ENCODE measurements around the gene MARCHF7. TPM values are rescaled to one million over a fixed set of nuclear protein-coding genes. Genes with fewer than 3 reads are reported as not detected.

Gene MARCHF7
- total and polyA plus RNA-seq, 4 donors, result 30.3 to 88.1 (median 64.4) TPM

GRCh38 chr2:159695795-159696448 lies 16.4 kb upstream of the MARCHF7 start:
- H3K27me3 ChIP-seq (ENCODE audit: control insufficient read depth in 1 of 2, insufficient read depth in 2 of 2, low read length in 1 of 2), result no peaks in the 10 kb centered on the region
- DNase-seq (no peak), ATAC-seq (ENCODE audit: low FRiP score) (no peak)
- H3K27ac ChIP-seq (ENCODE audit: low read depth in 1 of 2, low read length in 2 of 2), result no peak overlapping the region
- intact Hi-C loops (cut with DNase I), result no loop called here
- no peak overlapping the region for H3K4me3 ChIP-seq (ENCODE audit: low read length in 2 of 2)
- no peaks in the 10 kb centered on the region for H3K4me1 ChIP-seq (ENCODE audit: control insufficient read depth in 1 of 2, insufficient read depth in 2 of 2, low read length in 2 of 2)
- WGBS, 2 donors, result 95 to 97% methylated on average over 4 of the region's 4 CpGs
- H3K9me3 ChIP-seq (ENCODE audit: control insufficient read depth, low read length), result no peaks in the 10 kb centered on the region
- peaks cover 0 to 1% of the 10 kb centered on the region in 2 donors for H3K36me3 ChIP-seq (ENCODE audit: control insufficient read depth in 1 of 2, insufficient read depth in 2 of 2, low read length in 1 of 2)

- ATAC-seq (ENCODE audit: low FRiP score), result no peak
- H3K27ac ChIP-seq (ENCODE audit: low read depth in 1 of 2, low read length in 2 of 2), result no peak overlapping the region
These were observed 8.8 kb upstream of the MARCHF7 start for GRCh38 chr2:159703491-159703890.

GRCh38 chr2:159706385-159706980 lies 5.8 kb upstream of the MARCHF7 start:
- ATAC-seq (ENCODE audit: low FRiP score) (no peak), DNase-seq (no peak)
- H3K27me3 ChIP-seq (ENCODE audit: control insufficient read depth in 1 of 2, insufficient read depth in 2 of 2, low read length in 1 of 2), result no peaks in the 10 kb centered on the region
- no peaks in the 10 kb centered on the region for H3K9me3 ChIP-seq (ENCODE audit: control insufficient read depth, low read length)
- intact Hi-C loops (cut with DNase I), result no loop called here
- 71 to 73% methylated on average over 10 of the region's 10 CpGs for WGBS, 2 donors
- no peak overlapping the region for H3K4me3 ChIP-seq (ENCODE audit: low read length in 2 of 2)
- no peak overlapping the region for H3K27ac ChIP-seq (ENCODE audit: low read depth in 1 of 2, low read length in 2 of 2)
- no peaks in the 10 kb centered on the region for H3K36me3 ChIP-seq (ENCODE audit: control insufficient read depth in 1 of 2, insufficient read depth in 2 of 2, low read length in 1 of 2)
- H3K4me1 ChIP-seq (ENCODE audit: control insufficient read depth in 1 of 2, insufficient read depth in 2 of 2, low read length in 2 of 2), result no peaks in the 10 kb centered on the region

More at GRCh38 chr2:159703491-159703890, 8.8 kb upstream of the MARCHF7 start:
- no peak overlapping the region for H3K4me3 ChIP-seq (ENCODE audit: low read length in 2 of 2)
- H3K27me3 ChIP-seq (ENCODE audit: control insufficient read depth in 1 of 2, insufficient read depth in 2 of 2, low read length in 1 of 2), result no peaks in the 10 kb centered on the region
- no peak for DNase-seq
- H3K9me3 ChIP-seq (ENCODE audit: control insufficient read depth, low read length), result no peaks in the 10 kb centered on the region
- H3K36me3 ChIP-seq (ENCODE audit: control insufficient read depth in 1 of 2, insufficient read depth in 2 of 2, low read length in 1 of 2), result no peaks in the 10 kb centered on the region
- WGBS, 2 donors, result 98% methylated on average over 5 of the region's 5 CpGs
- no peaks in the 10 kb centered on the region for H3K4me1 ChIP-seq (ENCODE audit: control insufficient read depth in 1 of 2, insufficient read depth in 2 of 2, low read length in 2 of 2)
- intact Hi-C loops (cut with DNase I), result no loop called here

- Histone ChIP-seq H3K27me3 (ENCODE audit: control insufficient read depth in 1 of 2, insufficient read depth in 2 of 2, low read length in 1 of 2) (no peaks in the 10 kb centered on the region), H3K27ac (ENCODE audit: low read depth in 1 of 2, low read length in 2 of 2) (no peak overlapping the region), H3K36me3 (ENCODE audit: control insufficient read depth in 1 of 2, insufficient read depth in 2 of 2, low read length in 1 of 2) (no peaks in the 10 kb centered on the region), H3K9me3 (ENCODE audit: control insufficient read depth, low read length) (no peaks in the 10 kb centered on the region), H3K4me3 (ENCODE audit: low read length in 2 of 2) (no peak overlapping the region), H3K4me1 (ENCODE audit: control insufficient read depth in 1 of 2, insufficient read depth in 2 of 2, low read length in 2 of 2) (no peaks in the 10 kb centered on the region)
- no peak for DNase-seq
- WGBS, 2 donors, result 98% methylated on average over 5 of the region's 5 CpGs
- intact Hi-C loops (cut with DNase I), result no loop called here
- no peak for ATAC-seq (ENCODE audit: low FRiP score)
These were observed 4.1 kb upstream of the MARCHF7 start for GRCh38 chr2:159708066-159708760.

GRCh38 chr2:159710601-159711180 lies 1.6 kb upstream of the MARCHF7 start:
- Histone ChIP-seq H3K4me3 (ENCODE audit: low read length in 2 of 2) (no peak overlapping the region), H3K27me3 (ENCODE audit: control insufficient read depth in 1 of 2, insufficient read depth in 2 of 2, low read length in 1 of 2) (no peaks in the 10 kb centered on the region), H3K4me1 (ENCODE audit: control insufficient read depth in 1 of 2, insufficient read depth in 2 of 2, low read length in 2 of 2) (peaks cover 0 to 4% of the 10 kb centered on the region in 2 donors), H3K9me3 (ENCODE audit: control insufficient read depth, low read length) (no peaks in the 10 kb centered on the region), H3K36me3 (ENCODE audit: control insufficient read depth in 1 of 2, insufficient read depth in 2 of 2, low read length in 1 of 2) (no peaks in the 10 kb centered on the region), H3K27ac (ENCODE audit: low read depth in 1 of 2, low read length in 2 of 2) (no peak overlapping the region)
- 25 to 29% methylated on average over 5 of the region's 5 CpGs for WGBS, 2 donors
- ATAC-seq (ENCODE audit: low FRiP score), result no peak
- DNase-seq, result no peak
- intact Hi-C loops (cut with DNase I), result loop anchor here in 1 of 2 donors (5.0 kb wide), 1 partner anchor 93 kb away; the partner anchor contains the start of gene BAZ2B

GRCh38 chr2:159711562-159712142 lies 654 bp upstream of the MARCHF7 start:
- DNase-seq (no peak), ATAC-seq (ENCODE audit: low FRiP score) (no peak)
- intact Hi-C loops (cut with DNase I), result loop anchor here (1.0 to 5.0 kb wide), 2 partner anchors 94 to 96 kb away; partner anchors contain the start of gene BAZ2B (in 1 of the 2)
- Histone ChIP-seq H3K4me3 (ENCODE audit: low read length in 2 of 2) (peak overlapping the region; percentile 7 to 81), H3K9me3 (ENCODE audit: control insufficient read depth, low read length) (no peaks in the 10 kb centered on the region), H3K36me3 (ENCODE audit: control insufficient read depth in 1 of 2, insufficient read depth in 2 of 2, low read length in 1 of 2) (no peaks in the 10 kb centered on the region), H3K4me1 (ENCODE audit: control insufficient read depth in 1 of 2, insufficient read depth in 2 of 2, low read length in 2 of 2) (peaks cover 0 to 4% of the 10 kb centered on the region in 2 donors), H3K27me3 (ENCODE audit: control insufficient read depth in 1 of 2, insufficient read depth in 2 of 2, low read length in 1 of 2) (no peaks in the 10 kb centered on the region), H3K27ac (ENCODE audit: low read depth in 1 of 2, low read length in 2 of 2) (peak overlapping the region in 1 of 2 donors; percentile 4)
- 1% methylated on average over 10 of the region's 10 CpGs for WGBS, 2 donors

- ATAC-seq (ENCODE audit: low FRiP score), result peak; percentile 49
- peaks cover 0 to 4% of the 10 kb centered on the region in 2 donors for H3K4me1 ChIP-seq (ENCODE audit: control insufficient read depth in 1 of 2, insufficient read depth in 2 of 2, low read length in 2 of 2)
- WGBS, 2 donors, result 0% methylated on average over 31 to 32 of the region's 32 CpGs
- H3K36me3 ChIP-seq (ENCODE audit: control insufficient read depth in 1 of 2, insufficient read depth in 2 of 2, low read length in 1 of 2), result no peaks in the 10 kb centered on the region
- no peaks in the 10 kb centered on the region for H3K9me3 ChIP-seq (ENCODE audit: control insufficient read depth, low read length)
- DNase-seq, result no peak
- H3K4me3 ChIP-seq (ENCODE audit: low read length in 2 of 2), result peak overlapping the region; percentile 74 to 81
- H3K27ac ChIP-seq (ENCODE audit: low read depth in 1 of 2, low read length in 2 of 2), result peak overlapping the region; percentile 78 to 89
- intact Hi-C loops (cut with DNase I), result loop anchor here (1.0 to 5.0 kb wide), 2 partner anchors 96 to 98 kb away; partner anchors contain the start of gene BAZ2B (in 1 of the 2)
- H3K27me3 ChIP-seq (ENCODE audit: control insufficient read depth in 1 of 2, insufficient read depth in 2 of 2, low read length in 1 of 2), result no peaks in the 10 kb centered on the region
These were observed 669 bp downstream of the MARCHF7 start for GRCh38 chr2:159712929-159713420.

GRCh38 chr2:159713631-159714246 lies 1.4 kb downstream of the MARCHF7 start:
- H3K27ac ChIP-seq (ENCODE audit: low read depth in 1 of 2, low read length in 2 of 2), result no peak overlapping the region
- H3K9me3 ChIP-seq (ENCODE audit: control insufficient read depth, low read length), result no peaks in the 10 kb centered on the region
- ATAC-seq (ENCODE audit: low FRiP score) (no peak), DNase-seq (no peak)
- H3K4me3 ChIP-seq (ENCODE audit: low read length in 2 of 2), result peak overlapping the region; percentile 74 to 81
- intact Hi-C loops (cut with DNase I), result loop anchor here in 1 of 2 donors (5.0 kb wide), 1 partner anchor 96 kb away; the partner anchor contains the start of gene BAZ2B
- H3K36me3 ChIP-seq (ENCODE audit: control insufficient read depth in 1 of 2, insufficient read depth in 2 of 2, low read length in 1 of 2), result no peaks in the 10 kb centered on the region
- H3K27me3 ChIP-seq (ENCODE audit: control insufficient read depth in 1 of 2, insufficient read depth in 2 of 2, low read length in 1 of 2), result no peaks in the 10 kb centered on the region
- H3K4me1 ChIP-seq (ENCODE audit: control insufficient read depth in 1 of 2, insufficient read depth in 2 of 2, low read length in 2 of 2), result peaks cover 0 to 9% of the 10 kb centered on the region in 2 donors
- 39 to 42% methylated on average over 5 of the region's 5 CpGs for WGBS, 2 donors
